Stimulated activated CD4-positive, alpha-beta T cell treated with anti-CD3 and anti-CD28 coated beads, Interleukin-2, amount 100 ng/mL, for 24 hours (primary cell): ENCODE data around the gene CACUL1.

Experiments used
- DNase-seq, 2 donors: peaks; one replicate each; pipeline ENCODE4 v3.0.0-alpha.2; 2020

The CACUL1 gene

DNA sequence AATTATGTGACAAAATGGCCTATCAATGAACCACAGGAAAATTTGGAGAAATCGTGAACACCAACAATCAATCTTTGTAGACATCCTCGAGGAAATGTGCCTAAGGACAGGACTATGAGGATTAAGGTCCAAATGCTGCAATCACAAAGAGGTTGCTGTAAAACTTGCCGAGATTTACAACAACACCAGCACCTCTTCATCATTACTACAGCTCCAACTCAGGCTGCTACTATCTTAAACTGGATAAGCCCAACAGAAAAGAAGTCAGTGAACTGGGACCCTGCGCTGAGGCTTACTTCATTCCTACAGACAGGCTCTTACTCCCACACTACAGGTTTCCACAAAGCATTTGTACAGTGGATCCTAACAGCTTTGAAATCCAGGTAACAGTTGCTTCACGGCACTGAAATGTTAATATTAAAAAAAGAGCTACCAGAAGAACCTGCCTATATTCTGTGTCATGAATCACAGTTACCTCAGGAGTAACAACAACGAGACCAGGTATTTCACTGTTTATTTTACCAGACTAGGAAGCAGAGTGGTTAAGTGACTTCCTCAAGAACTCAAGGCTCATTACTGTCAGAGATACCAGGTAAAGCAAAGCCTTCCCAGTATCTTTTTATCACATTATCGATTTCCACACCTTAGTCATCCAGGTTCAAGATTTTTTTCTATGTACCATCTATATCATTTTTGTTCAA, 23.9 kb downstream of the CACUL1 start:
- no peak for DNase-seq

DNA sequence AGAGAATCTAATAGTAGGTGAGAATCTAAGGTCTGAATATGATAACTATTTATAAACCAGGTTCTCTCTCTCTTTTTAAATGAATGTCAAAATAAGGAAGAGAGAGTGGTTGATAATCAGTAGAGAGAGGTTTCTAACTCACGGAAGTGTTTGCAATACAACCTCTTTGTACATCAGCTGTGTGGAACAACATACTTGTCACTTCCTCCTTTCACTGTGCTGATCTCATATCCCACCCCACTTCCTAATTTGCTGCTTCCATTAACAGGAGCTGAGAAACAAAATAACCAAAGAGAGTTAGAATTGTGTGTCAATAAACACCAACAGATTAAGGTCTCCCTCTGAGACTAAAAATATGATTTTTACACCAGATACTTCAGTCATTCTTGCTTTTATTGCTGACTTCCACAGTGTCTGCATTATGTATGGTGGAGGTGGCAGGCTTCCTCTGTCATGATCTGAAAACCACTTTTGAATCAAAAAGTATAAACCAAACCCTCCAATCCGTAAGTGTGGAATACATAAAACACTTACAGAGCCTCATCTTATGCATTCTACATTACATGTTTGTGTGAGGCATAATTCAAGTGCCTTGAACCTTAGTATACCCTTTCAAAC, 25.0 kb downstream of the CACUL1 start:
- DNase-seq = no peak

DNA sequence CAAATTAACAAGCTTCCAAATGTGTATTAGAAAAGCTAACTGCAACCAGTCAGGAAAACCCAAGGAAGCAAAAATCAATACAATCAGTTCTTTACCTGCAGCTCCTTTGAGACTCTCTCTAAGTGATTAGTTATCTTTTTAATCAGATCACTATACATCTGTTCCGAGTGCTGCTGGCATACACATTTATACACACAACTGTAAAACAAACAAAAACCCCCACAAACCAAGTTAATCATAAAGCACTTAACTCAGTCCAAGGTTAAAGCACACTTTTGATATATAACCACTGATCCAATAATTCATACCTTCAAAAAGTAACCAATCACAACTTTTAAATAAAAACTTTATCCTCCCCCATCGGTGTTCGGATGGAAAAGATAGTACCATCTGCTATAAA, 25.6 kb downstream of the CACUL1 start:
- DNase-seq = no peak

DNA sequence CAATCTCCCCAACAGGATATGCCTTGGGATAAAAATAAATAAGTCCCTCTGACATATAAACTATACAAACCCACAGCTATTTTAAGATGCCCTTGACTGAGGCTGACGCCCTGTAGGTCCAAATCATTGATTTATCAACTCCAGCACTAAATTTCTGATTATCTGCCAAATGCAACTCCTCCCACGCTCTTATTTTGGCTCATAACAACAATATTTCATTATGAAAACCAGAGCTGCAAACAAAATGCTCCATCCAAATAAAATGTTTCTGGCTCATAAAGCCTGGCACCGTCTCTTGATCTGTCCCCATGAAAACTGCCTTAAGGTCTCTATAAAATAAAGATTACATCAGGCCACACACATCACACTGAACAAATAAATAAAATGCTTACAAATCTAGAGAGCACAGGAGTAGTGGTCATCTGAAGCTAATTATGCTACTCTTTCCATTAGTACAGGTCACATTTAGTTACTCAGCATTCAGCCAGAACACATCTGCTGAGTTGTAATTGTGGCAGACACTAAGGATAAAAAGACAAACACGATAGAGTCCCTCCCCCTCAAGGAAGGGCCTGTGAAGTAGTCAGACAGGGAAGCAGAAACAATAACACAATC, 28.8 kb downstream of the CACUL1 start:
- no peak for DNase-seq

DNA sequence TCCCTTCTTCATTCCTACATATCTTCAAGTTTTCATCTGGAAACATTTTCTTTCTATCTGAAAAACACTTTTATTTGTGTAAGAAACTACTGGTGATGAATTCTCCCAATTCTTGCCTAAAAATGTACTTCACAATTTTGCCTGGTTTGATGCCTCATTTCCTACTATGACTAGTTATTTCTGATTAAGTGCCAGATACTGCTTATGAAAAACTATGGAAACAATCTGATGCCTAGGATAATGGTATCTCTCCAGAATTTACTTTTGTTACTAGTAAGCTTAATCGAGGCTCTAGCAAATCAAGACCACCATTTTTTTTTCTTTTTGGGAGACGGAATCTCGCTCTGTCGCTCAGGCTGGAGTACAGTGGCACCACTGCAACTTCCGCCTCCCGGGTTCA, 31.3 kb downstream of the CACUL1 start:
- DNase-seq = no peak

DNA sequence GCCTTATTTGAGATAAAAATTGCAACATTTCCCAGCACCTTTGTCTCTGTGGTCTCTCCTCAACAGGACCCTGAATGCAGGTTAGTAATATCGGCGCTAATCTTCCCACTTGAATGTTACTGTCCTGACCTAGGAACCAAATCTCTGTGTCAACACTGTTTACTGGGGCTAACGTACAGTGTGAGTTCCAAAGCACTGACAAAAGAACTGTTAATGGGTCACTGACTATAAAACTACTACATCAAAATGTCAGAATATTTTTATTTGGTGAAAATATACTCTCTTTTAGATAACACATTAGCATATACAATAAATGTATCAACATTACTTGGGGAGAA, 33.3 kb downstream of the CACUL1 start:
- no peak for DNase-seq

DNA sequence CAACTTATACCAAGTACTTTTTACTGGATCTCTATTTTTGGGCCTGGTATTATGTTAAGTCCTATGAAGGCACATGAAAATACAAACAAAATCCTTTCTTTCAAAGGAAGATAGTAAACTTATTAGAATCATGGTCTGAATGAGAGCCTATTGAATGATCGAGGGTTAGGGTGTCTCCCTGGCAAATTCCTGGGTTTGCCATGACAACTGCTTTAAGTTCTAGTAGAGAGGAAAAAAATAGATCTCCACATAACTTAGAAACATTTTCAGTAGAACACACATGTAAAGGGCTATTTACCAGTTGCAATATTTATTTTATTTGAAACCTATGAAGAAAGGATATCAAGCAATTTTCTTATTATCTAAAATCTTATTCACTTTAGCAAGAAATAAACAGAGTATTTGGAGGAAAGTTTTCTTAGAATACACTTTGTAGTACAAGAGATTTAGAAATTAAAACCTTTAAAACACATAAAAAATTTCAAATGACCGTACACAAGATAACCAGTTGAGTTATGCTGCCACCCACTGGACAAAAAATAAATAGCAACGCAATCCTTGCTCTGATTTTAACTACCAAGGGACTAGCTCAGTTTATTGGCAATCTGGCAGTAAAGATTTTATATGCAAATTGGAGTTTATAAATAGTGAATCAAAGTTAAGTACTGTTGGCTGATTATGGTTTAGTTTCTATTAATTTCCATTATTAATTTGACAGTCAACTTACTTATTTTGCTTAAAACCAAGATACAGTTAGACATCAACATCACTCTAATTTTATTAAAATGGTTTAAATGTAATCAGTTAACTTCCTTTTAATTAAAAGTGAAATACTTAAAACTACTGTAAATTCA, 33.9 kb downstream of the CACUL1 start:
- peak; percentile 54 to 75 for DNase-seq

DNA sequence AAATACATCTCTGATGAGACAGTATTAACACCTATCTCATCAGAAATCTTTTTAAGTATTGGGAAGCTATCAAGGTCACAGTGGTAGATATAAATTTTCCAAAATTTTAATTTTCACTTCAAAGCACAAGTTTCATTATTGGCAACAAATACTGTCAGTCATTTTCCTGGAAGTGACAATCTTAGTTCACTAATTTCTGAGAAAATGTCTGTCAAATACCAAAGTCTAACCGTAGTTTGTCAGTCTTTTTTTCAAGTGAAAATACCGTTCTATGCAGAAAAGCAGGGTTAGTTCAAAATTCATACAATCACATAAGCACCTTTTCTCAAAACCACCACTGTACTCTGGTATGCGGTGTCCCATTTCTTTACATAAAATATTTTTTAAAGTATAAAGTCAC, 40.4 kb downstream of the CACUL1 start:
- DNase-seq = no peak

DNA sequence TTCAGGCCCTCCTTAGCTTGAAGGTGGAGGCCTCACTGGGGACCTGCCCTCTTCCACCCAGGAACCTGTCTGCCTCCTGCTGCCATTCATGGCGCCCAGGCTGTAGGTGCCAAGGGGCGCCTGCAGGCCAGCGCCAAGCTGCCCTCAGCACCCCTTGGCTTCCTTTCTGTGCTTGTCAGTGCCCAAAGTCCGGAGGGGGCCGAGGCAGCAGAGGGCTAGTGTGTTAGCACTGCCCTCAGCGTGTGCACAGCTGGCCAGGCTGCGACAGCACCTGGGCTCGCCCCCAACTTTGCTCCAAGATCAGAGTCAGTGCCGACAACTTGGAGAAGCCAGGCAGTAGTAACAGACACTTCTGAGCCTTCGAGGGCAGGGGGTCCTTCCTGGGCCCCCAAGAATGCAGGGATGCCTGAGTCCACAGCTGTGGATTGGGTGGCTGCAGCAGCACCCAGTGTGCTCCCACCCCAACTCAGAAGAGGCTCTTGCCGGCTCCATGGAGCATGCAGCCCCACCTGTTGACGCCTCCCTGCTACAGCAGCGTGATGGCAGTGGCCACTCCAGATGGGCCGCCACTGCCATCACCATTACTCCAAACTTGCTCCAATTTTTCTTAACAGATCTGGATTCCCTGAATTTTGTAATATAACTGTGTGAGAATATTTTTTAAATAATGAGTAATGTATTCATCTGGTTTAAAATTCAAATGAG, 41.7 kb downstream of the CACUL1 start:
- DNase-seq = no peak

DNA sequence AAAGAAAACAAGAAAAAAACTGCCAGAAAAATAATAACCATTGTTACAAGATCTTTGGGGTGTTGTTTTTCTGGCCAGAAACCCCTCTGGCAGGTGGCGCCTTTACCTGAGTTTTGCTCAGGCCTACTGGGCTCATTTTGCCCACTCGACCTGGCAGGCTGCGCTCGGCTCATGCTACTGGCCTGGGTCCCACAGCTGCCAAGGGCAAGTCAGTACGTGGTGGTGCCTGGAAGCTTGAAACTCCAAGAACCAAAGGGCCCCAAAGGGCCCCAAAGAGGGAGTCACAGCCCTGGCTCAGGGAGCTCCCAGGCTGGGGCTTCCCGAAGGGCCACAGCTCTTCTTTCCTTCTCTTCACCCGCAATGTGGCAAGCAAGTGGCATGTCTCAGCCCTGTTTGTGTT, 42.7 kb downstream of the CACUL1 start:
- no peak for DNase-seq

DNA sequence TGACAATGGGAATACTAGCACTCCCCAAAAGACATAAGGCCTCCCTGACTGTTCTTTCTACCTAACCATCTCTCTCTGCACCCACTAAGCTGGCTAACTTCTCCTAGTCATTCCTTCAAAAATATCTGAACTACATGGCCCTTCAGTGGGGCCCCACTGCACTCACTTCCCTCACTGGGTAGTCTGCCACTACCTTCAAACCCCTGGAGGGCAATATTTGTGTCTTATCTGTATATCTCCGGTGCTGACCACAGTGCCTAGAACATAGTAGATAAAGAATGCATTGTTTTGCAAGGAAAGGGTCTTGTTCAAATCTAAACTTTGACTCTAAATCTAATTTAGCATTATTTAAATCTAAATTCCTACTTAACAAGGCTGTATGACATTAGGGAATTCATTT, 44.3 kb downstream of the CACUL1 start:
- DNase-seq = no peak

DNA sequence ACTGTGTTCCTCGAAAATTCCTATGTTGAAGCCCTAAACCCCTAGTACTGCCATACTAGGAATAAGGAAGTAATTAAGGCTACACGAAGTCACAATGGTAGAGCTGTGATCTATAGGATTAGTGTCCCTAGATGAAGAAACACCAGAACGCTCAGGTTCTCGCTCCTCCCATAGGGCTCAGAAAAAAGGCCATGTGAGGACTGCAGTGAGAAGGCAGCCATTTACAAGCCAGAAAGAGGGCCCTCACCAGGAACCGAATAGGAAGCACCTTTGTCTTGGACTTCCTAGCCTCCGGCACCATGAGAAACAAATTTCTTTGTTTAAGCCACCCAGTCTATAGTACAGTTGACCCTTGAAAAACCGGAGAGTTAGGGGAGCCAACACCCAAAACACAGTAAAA, 46.2 kb downstream of the CACUL1 start:
- DNase-seq = no peak

DNA sequence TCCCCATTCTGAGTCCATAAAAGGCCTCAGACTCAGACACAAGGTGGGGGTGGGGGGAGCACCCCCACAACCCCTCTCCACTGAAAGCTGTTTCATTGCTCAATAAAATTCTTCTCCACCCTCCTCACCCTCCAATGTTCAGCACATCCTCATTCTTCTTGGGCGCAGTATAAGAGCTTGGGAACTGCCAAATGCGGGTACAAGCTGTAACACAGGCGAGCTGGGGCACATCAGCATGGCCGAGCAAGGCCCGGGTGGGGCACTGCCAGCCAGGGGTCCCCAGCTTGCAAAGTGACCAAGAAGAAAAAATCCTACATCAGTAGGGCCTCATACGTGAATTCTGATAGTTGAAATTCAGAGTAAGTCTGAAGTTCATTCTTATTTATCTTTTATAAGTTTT, 50.1 kb downstream of the CACUL1 start:
- no peak for DNase-seq

DNA sequence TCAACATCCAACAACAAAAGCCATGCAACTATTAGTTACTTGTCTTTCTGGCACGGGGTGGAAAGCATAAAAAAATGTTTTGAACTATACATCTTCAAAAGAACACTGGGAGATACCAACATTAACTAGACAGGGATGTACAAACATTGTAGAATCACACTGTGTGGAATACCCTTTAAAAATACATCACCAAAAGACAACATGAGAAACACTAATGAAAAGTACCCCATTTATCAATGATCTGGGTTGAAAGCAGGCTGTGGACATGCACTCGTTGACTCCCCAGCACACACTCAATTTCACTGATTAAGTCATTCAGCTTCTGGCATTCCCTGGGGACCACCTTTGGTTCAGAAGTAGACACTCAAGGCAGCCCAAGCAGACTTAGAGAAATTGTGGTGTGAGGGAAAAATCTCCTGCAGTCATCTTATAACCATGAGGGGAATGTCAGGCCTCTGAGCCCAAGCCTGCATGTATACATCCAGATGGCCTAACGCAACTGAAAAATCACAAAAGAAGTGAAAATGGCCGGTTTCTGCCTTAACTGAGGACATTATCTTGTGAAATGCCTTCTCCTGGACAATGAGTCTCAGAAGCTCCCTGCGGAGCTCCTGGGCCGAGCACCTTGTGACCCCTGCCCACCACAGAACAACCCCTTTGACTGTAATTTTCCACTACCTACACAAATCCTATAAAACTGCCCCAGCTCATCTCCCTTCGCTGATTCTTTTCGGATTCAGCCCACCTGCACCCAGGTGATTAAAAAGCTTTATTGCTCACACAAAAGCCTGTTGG, 53.0 kb downstream of the CACUL1 start:
- no peak for DNase-seq

DNA sequence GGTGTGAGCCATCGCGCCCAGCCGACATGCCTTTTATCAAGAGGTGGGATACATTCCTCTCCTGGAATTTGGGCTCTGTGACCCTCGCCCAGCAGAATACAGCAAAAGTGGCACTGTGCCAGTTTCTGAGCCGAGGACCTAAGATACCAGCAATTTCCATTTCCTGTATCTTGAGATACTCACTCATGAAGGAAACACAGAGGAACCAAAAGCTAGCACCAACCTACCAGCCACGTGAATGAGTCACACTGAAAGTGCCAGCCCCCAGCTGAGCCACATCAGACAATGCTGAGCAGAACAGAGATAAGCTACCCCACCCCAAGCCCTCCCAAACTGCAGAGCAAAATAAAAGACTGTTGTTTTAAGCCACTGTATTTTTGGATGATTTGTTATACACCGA, 56.3 kb downstream of the CACUL1 start:
- DNase-seq = peak; percentile 74 to 79

DNA sequence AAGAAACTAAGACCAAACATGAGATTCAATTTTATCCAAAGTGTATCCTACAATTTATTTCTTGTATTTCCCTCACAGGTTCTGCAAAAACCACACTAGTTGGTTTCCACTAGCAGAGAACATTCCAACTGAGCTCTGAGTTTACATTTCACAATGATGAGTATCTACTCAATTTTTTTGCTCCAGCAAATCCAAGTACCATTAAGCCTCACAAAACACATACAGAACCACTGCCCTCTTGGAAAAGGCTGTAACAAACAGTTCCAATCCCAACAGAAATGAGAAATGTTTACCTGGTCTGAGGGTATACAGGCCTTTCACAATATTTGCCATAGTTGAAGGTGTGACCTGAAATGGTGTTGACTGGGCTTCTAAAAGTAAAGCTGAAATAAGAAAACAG, 59.9 kb downstream of the CACUL1 start:
- no peak for DNase-seq

DNA sequence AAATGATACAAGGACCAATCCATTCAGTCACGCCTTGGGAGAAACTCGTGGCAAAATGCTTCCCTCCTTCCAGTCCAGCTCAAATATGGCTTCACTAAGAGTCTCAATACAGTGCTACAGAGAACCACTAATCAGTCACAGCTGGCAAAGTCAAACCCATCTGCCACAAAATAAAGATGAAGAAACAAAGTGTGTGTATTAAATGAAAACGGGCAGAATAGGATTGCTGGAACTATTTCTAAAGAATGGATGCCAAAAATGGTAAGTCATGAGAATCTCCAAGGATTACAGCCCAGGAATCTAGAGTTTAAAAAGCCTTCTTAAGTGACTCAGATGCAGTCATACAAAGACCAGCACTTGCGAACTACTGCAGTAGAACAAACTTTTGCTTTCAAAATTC, 61.9 kb downstream of the CACUL1 start:
- no peak for DNase-seq

DNA sequence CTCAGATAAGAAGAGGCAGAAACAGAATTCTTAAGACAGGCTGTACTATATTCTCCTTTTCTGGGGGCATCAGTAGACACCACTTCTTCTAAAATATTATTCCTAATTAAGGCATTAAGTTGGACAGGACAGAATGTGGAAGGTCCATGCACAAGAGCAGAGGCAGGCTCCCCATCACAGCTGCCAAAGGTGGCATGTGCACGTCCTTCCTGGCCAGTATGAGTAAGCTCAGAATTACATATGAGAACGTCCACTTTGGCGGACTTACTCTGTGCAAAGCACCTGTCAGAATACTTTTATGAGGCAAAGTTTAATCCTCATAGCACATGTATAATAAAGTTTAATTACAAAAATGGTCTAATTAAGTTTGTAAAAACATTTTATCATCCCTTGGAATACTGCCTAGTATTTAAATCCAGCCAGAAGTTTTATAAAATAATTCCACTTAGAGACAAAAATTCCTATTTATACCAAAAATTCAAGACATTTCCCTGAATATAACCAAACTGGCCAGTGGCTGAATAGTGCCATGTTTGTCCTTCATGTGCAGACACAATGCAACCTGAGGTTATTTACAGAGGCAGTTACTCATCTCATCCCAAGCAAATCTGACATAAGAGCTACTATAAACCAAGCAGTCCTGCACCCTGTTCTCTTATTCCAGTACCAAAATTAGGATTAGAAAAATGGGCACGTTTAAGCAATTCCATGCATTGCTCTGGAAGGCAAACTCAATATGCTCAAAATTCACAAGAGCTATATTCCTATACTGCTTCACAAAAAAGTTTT, 65.5 kb downstream of the CACUL1 start:
- DNase-seq = no peak

DNA sequence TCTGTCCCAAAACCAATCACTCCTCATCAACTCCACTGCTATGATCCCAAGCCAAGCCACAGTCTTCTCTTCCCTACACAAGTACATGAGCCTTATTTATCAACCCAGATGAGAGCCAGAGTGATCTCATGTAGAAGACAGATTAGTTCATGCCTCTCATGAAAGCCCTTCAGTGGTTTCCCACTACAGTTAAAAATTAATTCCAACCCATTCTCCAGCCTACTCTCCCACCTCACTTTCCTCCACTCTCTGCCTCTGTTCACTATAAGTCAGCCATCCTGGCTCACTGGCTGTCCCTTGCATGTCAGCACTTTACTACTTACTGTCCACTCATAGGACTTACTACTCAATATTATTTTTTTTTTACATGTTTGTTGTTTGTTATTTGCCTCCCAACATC, 67.3 kb downstream of the CACUL1 start:
- DNase-seq = no peak

DNA sequence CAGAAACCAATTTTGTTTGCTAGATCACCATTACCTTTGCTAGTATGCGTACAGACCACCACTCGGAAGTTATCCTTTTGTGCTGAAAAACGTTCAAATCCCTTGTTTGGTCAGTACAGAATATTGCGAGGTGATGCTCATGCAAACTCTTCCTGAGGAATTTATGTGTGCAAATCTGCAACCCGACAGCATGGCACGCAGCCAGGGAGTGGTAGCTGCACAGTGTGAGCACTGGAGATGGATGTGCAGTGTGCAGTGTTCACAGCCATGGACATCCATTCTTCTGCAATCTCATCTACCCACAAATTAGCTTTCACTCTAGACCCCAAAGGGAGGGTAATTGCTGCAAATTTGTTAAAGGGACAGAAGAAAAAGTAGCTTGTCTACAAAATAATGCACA, 72.2 kb downstream of the CACUL1 start:
- DNase-seq = no peak

DNA sequence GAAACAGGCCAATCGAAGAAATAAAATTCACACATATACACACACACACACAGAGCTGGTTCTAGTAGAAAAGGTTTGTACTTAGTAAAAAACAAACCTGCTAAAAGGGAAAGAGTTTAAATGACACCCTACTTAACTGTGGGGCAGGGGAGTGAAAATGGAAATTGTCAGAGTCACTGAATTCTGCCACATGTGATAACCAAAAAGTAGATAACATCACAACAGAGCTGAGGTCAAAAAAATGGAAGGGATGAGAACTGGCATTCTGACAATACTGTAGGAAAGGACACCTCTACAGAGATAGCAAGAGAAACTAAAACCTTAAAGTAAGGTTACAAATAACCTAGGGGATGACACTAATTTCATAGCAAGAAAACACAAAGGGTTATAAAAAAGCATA, 74.6 kb downstream of the CACUL1 start:
- DNase-seq = no peak
